GM18873 (cell line): ENCODE data around the gene TNFAIP6.

Experiments
- ATAC-seq: cut with Tn5 transposase; IDR thresholded peaks from one replicate; pipeline ENCODE4 v1.9.1; 2021; ENCODE audit warnings: mild to moderate bottlenecking, moderate library complexity, moderate number of reproducible peaks; ENCODE audit not compliant: unreplicated experiment, low FRiP score

The TNFAIP6 gene

GRCh38 chr2:151359768-151360461, 2.5 kb downstream of the TNFAIP6 start:
- ATAC-seq, result no peak

DNA sequence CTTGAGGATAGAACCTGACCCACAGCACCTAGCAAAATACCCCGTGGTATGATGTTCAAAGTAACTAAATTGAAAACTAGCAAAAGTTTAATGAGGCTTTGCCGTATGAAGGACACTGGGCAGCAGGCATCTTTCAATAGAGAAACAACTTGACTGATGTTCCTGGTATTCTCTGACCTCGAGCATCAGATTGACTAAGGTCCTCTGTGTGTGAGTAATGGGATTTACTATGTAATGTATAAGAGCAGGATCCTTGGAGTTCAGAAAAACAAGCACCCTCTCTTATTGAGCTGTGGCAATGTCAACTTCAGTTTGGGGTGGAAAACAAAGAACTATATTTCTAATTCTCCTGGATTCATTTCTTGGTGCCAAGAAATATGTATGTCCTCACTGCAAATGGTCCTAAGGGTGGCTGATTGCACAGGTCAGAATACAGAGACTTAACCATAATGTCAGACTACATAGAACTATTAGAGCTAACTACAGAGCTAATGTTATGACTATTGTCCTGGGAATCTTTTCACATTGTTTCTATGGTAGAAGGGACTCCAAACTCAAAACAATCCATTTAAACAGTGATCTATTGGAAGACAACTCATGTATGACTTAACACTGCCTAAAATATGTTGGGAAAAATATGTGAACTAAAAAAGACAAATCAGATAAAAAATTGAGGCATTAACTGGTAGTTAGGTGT, 4.4 kb downstream of the TNFAIP6 start:
- ATAC-seq, result no peak

GRCh38 chr2:151363709-151364108, 6.3 kb downstream of the TNFAIP6 start:
- ATAC-seq, result no peak

DNA sequence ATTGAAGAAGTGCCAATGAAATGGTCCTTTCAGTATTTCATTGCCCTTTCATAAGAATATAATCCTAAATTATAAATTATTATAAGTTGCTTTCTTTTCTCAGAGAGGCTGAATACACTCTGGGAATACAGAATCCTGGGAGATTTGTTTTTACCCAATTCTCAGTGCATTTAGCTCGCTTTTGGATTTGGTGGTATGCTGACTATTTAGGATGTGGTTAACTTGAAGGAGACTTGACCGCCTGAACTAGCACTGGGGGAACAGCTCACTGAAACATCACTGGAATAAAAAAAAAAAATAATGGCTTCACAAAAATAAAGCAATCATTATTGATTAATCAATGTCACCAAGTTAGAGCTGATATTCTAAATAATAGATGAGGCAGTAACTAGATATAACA, 10.2 kb downstream of the TNFAIP6 start:
- ATAC-seq, result no peak

DNA sequence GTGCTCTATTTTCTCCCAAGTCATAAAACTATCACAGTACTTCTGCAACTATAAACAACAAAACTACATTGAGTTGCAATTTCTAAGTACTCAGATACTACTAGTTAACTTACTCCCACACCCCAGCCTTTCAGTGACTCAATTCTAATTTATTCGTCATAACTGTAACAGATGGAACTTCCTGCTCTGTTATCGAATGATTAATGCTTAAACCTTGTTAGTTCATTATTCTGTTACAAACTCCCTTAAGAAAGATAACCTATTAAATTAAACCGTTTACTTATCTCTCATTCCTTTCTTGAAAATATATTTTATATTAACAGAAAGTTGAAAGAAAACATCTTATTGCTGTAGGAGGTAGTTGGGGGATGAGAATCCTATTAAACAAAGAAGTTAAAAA, 17.0 kb downstream of the TNFAIP6 start:
- peak; percentile 98 for ATAC-seq

GRCh38 chr2:151379169-151379568, 21.8 kb downstream of the TNFAIP6 start:
- ATAC-seq, result no peak

DNA sequence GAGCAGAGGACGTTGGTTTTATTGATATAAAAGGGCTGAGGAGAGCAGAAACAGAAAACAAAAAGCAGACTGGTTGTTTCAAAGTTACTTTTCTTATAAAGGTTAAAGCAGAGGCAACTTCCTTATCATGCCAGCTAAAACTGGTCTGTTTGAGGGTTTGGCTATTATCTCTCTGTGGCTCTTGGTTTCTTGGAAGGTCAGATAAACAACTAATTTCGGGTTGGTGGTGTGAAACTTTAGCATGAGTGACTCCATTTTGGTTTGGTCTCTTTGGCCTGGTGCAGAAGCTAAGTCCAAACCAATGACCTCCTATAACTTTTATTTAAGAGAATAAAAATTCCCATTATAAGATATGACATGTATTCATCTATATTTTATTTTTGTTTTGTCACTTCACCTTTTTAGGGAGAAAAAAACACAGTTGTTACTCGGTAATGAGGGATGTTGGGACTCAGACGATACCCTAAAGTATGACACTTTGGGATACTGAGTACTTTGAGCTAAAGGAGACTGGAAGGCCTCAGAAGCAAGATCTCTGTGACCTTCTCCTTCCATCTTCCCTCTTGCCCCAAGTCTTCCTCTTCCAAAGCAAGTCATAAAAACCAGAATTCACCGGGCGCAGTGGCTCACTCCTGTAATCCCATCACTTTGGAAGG, 23.3 kb downstream of the TNFAIP6 start:
- ATAC-seq, result no peak

DNA sequence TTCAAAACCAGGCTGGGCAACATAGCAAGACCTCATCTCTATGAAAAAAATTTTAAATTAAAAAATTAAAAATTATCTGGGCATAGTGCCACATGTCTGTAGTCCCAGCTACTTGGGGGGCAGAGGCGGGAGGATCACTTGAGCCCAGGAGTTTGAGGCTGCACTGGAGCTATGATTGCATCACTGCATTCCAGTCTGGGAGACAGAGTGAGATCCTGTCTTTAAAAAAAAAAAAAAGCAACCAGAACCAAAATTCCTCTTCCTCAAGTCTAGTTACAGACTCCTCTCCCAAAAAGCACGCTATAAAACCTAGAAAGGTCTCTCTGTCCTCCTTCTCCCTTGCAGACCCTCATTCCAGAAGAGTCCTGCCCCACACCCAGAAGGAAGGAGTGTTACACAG, 23.9 kb downstream of the TNFAIP6 start:
- no peak for ATAC-seq

DNA sequence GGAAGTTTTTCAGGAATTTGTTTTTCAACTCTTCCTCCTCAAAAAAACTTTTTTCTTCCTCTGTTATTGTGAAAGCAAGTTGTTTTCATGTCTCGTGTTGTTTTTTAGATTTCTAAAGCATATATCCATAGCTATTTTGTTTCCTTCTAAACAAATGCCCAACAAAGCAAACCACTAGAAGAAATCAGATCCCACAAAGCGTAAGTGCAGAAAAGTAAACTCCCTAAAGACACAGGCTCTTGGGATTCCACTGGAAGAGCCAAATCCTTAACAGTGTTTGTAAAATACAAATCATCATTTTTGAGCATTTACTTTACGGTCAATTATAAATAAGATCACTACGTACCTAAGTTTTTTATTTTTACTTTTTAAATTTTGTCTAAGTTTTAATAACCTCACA, 30.6 kb downstream of the TNFAIP6 start:
- no peak for ATAC-seq

GRCh38 chr2:151391436-151391835, 34.0 kb downstream of the TNFAIP6 start:
- no peak for ATAC-seq

GRCh38 chr2:151394509-151394908, 37.1 kb downstream of the TNFAIP6 start:
- no peak for ATAC-seq

DNA sequence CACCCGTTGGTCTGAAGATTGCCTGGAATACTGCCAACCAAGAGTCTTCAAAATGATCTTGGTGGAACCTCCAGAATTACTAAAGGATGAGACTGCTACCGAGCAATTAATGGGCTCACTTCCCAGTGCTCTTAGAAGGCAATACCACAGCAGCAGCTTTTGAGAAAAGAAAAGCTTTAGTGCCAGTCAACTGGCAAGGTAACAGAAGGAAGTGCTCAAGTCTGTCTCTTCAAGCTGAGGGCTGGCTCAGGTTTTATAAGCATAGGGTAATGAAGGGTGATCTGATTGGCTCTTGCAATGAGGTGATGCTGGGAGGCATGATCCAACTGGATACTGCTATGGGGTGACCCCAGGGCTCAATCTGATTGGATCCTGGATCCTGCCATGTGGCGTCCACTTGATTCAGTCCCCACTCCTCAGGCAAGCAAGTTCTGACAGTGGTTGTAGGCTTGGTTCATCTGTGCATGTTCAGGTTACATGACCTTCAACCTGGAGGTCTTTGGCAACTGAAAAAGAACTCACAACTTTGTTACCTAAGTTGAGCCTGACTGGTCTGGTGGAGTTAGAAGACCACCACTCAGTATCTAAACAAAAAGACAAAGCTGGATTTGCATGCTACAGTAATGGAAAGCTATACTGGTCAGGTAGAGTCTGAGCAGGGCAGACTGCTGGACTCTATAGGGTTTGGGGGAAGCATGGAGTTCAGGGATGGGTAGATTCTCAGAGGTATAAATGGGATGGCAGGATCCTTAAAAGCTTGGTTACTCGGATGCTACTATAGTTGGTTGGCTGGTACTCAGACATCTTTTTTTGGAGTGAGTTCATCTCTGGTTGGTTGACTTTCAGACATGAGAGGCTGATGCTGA, 38.4 kb downstream of the TNFAIP6 start:
- ATAC-seq, result no peak

- no peak for ATAC-seq
These were observed 42.6 kb downstream of the TNFAIP6 start for GRCh38 chr2:151399981-151400380.

- ATAC-seq, result no peak
These were observed 43.8 kb downstream of the TNFAIP6 start for GRCh38 chr2:151401149-151401548.

DNA sequence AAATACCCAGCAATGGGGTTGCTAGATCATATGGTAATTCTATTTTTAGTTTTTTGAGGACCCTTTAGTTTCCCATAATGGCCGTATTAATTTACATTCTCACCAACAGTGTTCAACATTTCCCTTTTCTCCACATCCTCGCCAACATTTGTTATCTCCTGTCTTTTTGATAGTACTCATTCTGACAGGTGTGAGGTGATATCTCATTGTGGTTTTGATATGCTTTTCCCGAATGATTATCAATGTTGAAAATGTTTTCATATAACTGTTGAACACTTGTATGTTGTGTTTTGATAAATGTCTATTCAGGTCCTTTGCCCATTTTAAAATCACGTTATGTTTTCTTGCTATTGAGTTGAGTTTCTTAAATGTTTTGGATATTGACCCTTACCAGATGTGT, 46.5 kb downstream of the TNFAIP6 start:
- no peak for ATAC-seq

- ATAC-seq, result no peak
These were observed 48.0 kb downstream of the TNFAIP6 start for GRCh38 chr2:151405376-151405775.

DNA sequence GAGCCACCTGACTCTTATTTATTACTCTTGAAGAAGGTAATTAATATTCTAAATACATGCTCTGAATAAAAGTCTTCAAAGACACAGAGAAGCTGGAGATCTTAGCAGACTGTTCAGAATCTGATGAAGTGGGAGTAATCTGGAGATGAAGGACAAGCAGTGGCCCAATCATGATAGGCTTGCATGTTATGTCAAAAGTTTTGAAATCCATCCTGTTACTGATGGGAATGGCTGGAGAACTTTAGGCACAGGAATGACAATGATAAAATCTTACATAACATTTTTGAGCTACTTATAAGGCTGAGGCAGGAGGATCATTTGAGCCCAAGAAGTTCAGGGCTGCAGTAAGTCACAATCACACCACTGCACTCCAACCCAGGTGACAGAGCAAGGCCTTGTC, 49.9 kb downstream of the TNFAIP6 start:
- no peak for ATAC-seq

- no peak for ATAC-seq
These were observed 51.6 kb downstream of the TNFAIP6 start for GRCh38 chr2:151408788-151409600.

DNA sequence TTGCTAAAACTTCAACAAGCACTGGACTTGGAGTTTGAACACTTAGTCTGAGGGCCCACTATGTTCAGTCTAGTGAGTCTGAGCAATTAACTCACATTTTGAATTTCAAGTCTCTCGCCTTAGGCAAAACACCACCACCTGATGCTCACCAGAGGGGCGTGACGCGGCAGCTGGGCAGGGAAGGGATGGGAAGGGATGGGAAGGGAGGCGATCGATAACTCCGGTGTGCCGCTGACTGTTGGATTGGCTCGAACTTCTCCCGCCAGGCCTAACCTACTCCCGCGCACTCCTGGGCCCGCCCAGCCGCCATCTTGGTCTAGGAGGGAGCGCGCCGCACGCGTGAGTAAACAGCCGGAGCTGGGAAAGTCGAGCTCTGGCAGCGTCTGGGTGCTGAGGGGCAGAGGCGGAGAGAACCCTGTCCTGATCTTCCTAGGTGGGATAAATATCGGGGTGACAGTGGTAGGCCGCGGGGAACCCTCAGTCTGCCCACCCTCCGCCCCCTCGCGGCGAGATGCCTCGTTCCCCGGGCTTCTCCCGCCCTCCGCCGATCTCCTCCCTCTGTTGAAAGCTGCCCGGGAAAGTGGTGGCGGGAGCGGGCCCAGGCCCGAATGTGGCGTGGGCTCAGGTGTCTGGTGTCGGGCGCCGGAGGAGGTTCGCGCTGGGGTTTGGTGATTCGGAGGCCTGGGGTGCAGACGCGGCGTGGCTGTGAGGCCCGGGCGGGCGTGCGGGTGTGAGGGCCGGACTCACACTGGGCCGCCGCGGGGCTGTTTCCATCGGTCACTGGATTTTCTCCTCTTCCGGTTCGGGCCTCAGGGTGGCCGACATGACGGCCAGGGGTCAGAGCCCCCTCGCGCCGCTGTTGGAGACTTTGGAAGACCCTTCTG, 52.5 kb downstream of the TNFAIP6 start, which contains the start of gene RIF1:
TSS of gene RIF1 (plus strand) at position 302 of the 884 bp plus-strand sequence. CDS start at position 824, 522 bp downstream.
- peak; percentile 91 for ATAC-seq
